ENCODE measurements around the gene TPM2.
"Not testable (repeated sequence)": the region's sequence is repeated elsewhere in the genome, so short reads cannot be mapped to it uniquely, and the experiment has no call there.

TPM2 gene

GRCh38 chr9:35653611-35654010 lies 36.1 kb downstream of the TPM2 start:
- no peak for DNase-seq (ENCODE audit: low read depth)

GRCh38 chr9:35652829-35653209 lies 36.9 kb downstream of the TPM2 start:
- no peak for DNase-seq (ENCODE audit: low read depth)

- DNase-seq (ENCODE audit: low read depth): no peak
Measured at GRCh38 chr9:35651956-35652828, 37.5 kb downstream of the TPM2 start.

GRCh38 chr9:35650341-35651158 lies 39.2 kb downstream of the TPM2 start, which contains the start of gene SIT1:
Gene SIT1, minus strand, starts transcription at chr9:35650931. Its CDS starts 78 bp downstream, at chr9:35650853.
- DNase-seq (ENCODE audit: low read depth): no peak

- no peak for DNase-seq (ENCODE audit: low read depth)
Measured at GRCh38 chr9:35649431-35650340, 40.0 kb downstream of the TPM2 start.

GRCh38 chr9:35646533-35647265 lies 43.0 kb downstream of the TPM2 start:
- peak; percentile 83 for DNase-seq (ENCODE audit: low read depth)

GRCh38 chr9:35646153-35646532 lies 43.6 kb downstream of the TPM2 start:
- DNase-seq (ENCODE audit: low read depth): no peak

- not testable (repeated sequence) for DNase-seq (ENCODE audit: low read depth)
Measured at GRCh38 chr9:35645736-35646135, 44.0 kb downstream of the TPM2 start.

- no peak for DNase-seq (ENCODE audit: low read depth)
Measured at GRCh38 chr9:35643046-35643445, 46.7 kb downstream of the TPM2 start.

- not testable (repeated sequence) for DNase-seq (ENCODE audit: low read depth)
Measured at GRCh38 chr9:35641478-35641877, 48.2 kb downstream of the TPM2 start.

GRCh38 chr9:35640431-35640830 lies 49.3 kb downstream of the TPM2 start:
- not testable (repeated sequence) for DNase-seq (ENCODE audit: low read depth)

GRCh38 chr9:35639631-35640030 lies 50.1 kb downstream of the TPM2 start:
- no peak for DNase-seq (ENCODE audit: low read depth)

- DNase-seq (ENCODE audit: low read depth): not testable (repeated sequence)
Measured at GRCh38 chr9:35639225-35639624, 50.5 kb downstream of the TPM2 start.

GRCh38 chr9:35638751-35639150 lies 51.0 kb downstream of the TPM2 start:
- not testable (repeated sequence) for DNase-seq (ENCODE audit: low read depth)

- DNase-seq (ENCODE audit: low read depth): not testable (repeated sequence)
Measured at GRCh38 chr9:35637427-35637955, 52.2 kb downstream of the TPM2 start.

- DNase-seq (ENCODE audit: low read depth): not testable (repeated sequence)
Measured at GRCh38 chr9:35636877-35637246, 52.9 kb downstream of the TPM2 start.

GRCh38 chr9:35636135-35636876 lies 53.4 kb downstream of the TPM2 start:
- no peak for DNase-seq (ENCODE audit: low read depth)

GRCh38 chr9:35635730-35636129 lies 54.0 kb downstream of the TPM2 start:
- DNase-seq (ENCODE audit: low read depth): no peak
